GM19025 (cell line): ENCODE data around the gene PDLIM1.
A peak's percentile ranks its signal among the peaks of the same experiment; 100 is the strongest.
"Not testable (repeated sequence)": the region's sequence is repeated elsewhere in the genome, so short reads cannot be mapped to it uniquely, and the experiment has no call there.

Experiments
- ATAC-seq: cut with Tn5 transposase; IDR thresholded peaks from one replicate; pipeline ENCODE4 v1.9.1; 2021; ENCODE audit warnings: mild to moderate bottlenecking, low read depth, moderate library complexity; ENCODE audit not compliant: unreplicated experiment

PDLIM1 gene

GRCh38 chr10:95245425-95246055, 45.3 kb downstream of the PDLIM1 start:
- peak; percentile 91 for ATAC-seq

- no peak for ATAC-seq
These were observed 46.7 kb downstream of the PDLIM1 start for GRCh38 chr10:95244152-95244551.

- no peak for ATAC-seq
These were observed 47.5 kb downstream of the PDLIM1 start for GRCh38 chr10:95243318-95243617.

- no peak for ATAC-seq
These were observed 48.1 kb downstream of the PDLIM1 start for GRCh38 chr10:95242581-95243317.

GRCh38 chr10:95241533-95241932, 49.3 kb downstream of the PDLIM1 start:
- ATAC-seq: no peak

- no peak for ATAC-seq
These were observed 50.0 kb downstream of the PDLIM1 start for GRCh38 chr10:95240811-95241210.

GRCh38 chr10:95240096-95240495, 50.7 kb downstream of the PDLIM1 start:
- not testable (repeated sequence) for ATAC-seq

- no peak for ATAC-seq
These were observed 53.2 kb downstream of the PDLIM1 start for GRCh38 chr10:95237376-95238170.

GRCh38 chr10:95236068-95236903, 54.5 kb downstream of the PDLIM1 start:
- ATAC-seq: peak; percentile 96

- no peak for ATAC-seq
These were observed 55.1 kb downstream of the PDLIM1 start for GRCh38 chr10:95235676-95236067.

GRCh38 chr10:95234951-95235350, 55.9 kb downstream of the PDLIM1 start:
- ATAC-seq: no peak

- ATAC-seq: no peak
These were observed 57.3 kb downstream of the PDLIM1 start for GRCh38 chr10:95233377-95234034.

GRCh38 chr10:95230677-95231586, 59.9 kb downstream of the PDLIM1 start:
- ATAC-seq: not testable (repeated sequence)

- ATAC-seq: no peak
These were observed 60.8 kb downstream of the PDLIM1 start for GRCh38 chr10:95229724-95230627.

GRCh38 chr10:95228934-95229723, 61.7 kb downstream of the PDLIM1 start:
- ATAC-seq: not testable (repeated sequence)

- no peak for ATAC-seq
These were observed 65.7 kb downstream of the PDLIM1 start for GRCh38 chr10:95225136-95225535.

GRCh38 chr10:95221124-95221523, 69.7 kb downstream of the PDLIM1 start:
- no peak for ATAC-seq
